ENCODE data around the gene TNNT2. TPM values are rescaled to one million over a fixed set of nuclear protein-coding genes. Genes with fewer than 3 reads are reported as not detected.

TNNT2 gene
- total and polyA plus RNA-seq, 7 donors = 0.52 to 26.6 (median 5.7) TPM

GRCh38 chr1:201312298-201312697 lies 65.2 kb downstream of the TNNT2 start:
- no peak overlapping the region for H3K27ac ChIP-seq
- no peaks in the 10 kb centered on the region for H3K9me3 ChIP-seq
- no peak overlapping the region for H3K4me3 ChIP-seq
- H3K4me1 ChIP-seq = peaks cover 6% of the 10 kb centered on the region
- DNase-seq = no peak
- H3K36me3 ChIP-seq (ENCODE audit: insufficient read depth in 1 of 2, low read depth in 1 of 2) = no peaks in the 10 kb centered on the region
- peaks cover 0 to 12% (median 0%) of the 10 kb centered on the region in 3 donors for H3K27me3 ChIP-seq (ENCODE audit: insufficient read depth in 3 of 3, low read length in 2 of 3)
- ATAC-seq = no peak
- no peak for TF ChIP-seq CTCF (IDR thresholded peaks at IDR 0.05)
- 88 to 93% (median 91%) methylated on average over 7 of the region's 7 CpGs for WGBS, 3 donors
- intact Hi-C loops (cut with DNase I) = no loop called here

GRCh38 chr1:201311356-201312011 lies 66.0 kb downstream of the TNNT2 start:
- Histone ChIP-seq H3K4me1 (peaks cover 6% of the 10 kb centered on the region), H3K27me3 (ENCODE audit: insufficient read depth in 3 of 3, low read length in 2 of 3) (peaks cover 0 to 12% (median 0%) of the 10 kb centered on the region in 3 donors), H3K9me3 (no peaks in the 10 kb centered on the region), H3K4me3 (no peak overlapping the region), H3K36me3 (ENCODE audit: insufficient read depth in 1 of 2, low read depth in 1 of 2) (no peaks in the 10 kb centered on the region), H3K27ac (peak overlapping the region; percentile 41)
- intact Hi-C loops (cut with DNase I) = no loop called here
- ATAC-seq (no peak), DNase-seq (no peak)
- no peak for TF ChIP-seq CTCF (IDR thresholded peaks at IDR 0.05)
- WGBS, 3 donors = 31 to 62% (median 45%) methylated on average over 8 of the region's 8 CpGs

- Histone ChIP-seq H3K9me3 (no peaks in the 10 kb centered on the region), H3K36me3 (ENCODE audit: insufficient read depth in 1 of 2, low read depth in 1 of 2) (no peaks in the 10 kb centered on the region), H3K4me3 (no peak overlapping the region), H3K27ac (peak overlapping the region; percentile 61), H3K27me3 (ENCODE audit: insufficient read depth in 3 of 3, low read length in 2 of 3) (peaks cover 0 to 12% (median 0%) of the 10 kb centered on the region in 3 donors), H3K4me1 (peaks cover 6% of the 10 kb centered on the region)
- 20 to 32% (median 22%) methylated on average over 4 of the region's 4 CpGs for WGBS, 3 donors
- DNase-seq (no peak), ATAC-seq (peak in 1 of 4 donors; percentile 33)
- intact Hi-C loops (cut with DNase I) = no loop called here
- no peak for TF ChIP-seq CTCF (IDR thresholded peaks at IDR 0.05)
Observed at GRCh38 chr1:201310986-201311355, 66.5 kb downstream of the TNNT2 start.

GRCh38 chr1:201310251-201310985 lies 67.1 kb downstream of the TNNT2 start:
- peak in 1 of 2 donors; percentile 61 for DNase-seq
- H3K9me3 ChIP-seq = no peaks in the 10 kb centered on the region
- no peak overlapping the region for H3K4me3 ChIP-seq
- peak overlapping the region; percentile 61 for H3K27ac ChIP-seq
- H3K27me3 ChIP-seq (ENCODE audit: insufficient read depth in 3 of 3, low read length in 2 of 3) = peaks cover 0 to 12% (median 0%) of the 10 kb centered on the region in 3 donors
- 17 to 36% (median 23%) methylated on average over 7 of the region's 7 CpGs for WGBS, 3 donors
- ATAC-seq = peak in 1 of 4 donors; percentile 22
- intact Hi-C loops (cut with DNase I) = no loop called here
- peaks cover 6% of the 10 kb centered on the region for H3K4me1 ChIP-seq
- no peaks in the 10 kb centered on the region for H3K36me3 ChIP-seq (ENCODE audit: insufficient read depth in 1 of 2, low read depth in 1 of 2)
- no peak for TF ChIP-seq CTCF (IDR thresholded peaks at IDR 0.05)
